HG02943 (cell line): ENCODE results near the gene AKAP8L.
A peak's percentile ranks its signal among the peaks of the same experiment; 100 is the strongest.

Experiments
- ATAC-seq: cut with Tn5 transposase; IDR thresholded peaks from one replicate; pipeline ENCODE4 v1.9.1; 2021; ENCODE audit warnings: mild to moderate bottlenecking, low read depth, moderate library complexity; ENCODE audit not compliant: unreplicated experiment

The AKAP8L gene

DNA sequence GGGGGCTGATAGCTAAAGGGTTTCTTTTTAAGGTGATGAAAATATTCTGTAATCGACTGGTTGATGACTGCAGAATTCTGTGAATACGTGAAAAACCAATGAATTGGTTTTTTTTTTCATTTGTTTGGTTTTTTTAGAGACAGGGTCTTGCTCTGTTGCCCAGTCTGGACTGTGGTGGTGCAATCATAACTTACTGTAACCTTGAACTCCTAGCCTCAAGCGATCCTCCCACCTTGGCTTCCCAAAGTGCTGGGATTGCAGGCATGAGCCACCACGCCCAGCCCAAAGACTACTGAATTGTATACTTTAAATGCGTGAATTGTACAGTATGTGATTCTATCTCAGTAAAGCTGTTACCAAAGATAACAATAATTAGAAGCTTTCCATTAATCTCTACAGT is 24.4 kb downstream of the AKAP8L start:
- ATAC-seq = no peak

DNA sequence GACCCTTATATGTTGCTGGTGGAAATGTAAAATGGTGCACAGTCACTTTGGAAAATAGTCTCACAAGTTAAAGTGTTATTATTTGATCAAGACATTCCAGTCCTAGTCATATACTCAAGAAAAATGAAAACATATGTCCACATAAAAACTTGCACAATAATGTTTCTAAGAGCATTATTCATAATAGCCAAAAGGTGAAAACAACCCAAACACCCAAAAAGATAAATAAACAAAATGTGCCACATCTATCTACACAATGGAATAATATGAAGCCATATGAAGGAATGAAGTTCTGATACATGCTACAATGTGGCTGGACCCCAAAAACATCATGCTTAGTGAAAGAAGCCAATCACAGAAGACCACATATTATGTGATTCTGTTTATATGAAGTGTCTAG is 24.8 kb downstream of the AKAP8L start:
- ATAC-seq = no peak

DNA sequence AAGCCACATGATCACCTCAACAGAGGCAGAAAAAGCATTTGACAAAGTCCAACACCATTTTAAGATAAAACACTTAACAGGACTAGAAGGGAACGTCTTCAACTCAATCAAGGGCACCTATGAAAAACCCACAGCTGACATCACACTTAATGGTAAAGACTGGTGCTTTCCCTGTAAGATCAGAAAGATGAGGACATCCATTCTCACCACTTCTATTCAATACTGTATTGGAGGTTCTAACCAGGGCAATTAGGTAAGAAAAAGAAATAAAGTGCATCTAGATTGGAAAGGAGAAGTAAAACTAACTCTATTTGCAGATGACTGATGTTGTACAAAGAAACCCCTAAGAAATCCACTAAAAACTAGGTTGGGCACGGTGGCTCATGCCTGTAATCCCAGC is 28.0 kb downstream of the AKAP8L start:
- ATAC-seq = no peak

DNA sequence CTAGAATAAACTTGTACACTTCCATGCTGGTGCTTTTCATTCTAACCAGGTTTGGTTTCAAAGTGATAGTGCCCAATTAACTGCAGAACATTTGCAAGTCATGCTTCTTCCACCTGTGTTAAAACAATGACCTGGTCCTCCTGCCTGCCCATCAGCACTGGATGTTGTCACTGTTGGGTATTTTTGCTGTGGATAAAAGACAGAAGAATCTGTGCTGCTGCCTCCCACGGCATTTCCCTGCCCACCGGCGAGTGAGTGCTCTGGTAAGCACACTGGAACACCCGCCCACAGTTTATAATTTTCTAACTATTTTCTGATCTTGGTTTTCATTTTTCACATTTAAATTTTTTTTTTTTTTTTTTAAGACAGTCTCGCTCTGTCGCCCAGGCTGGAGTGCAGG is 36.9 kb downstream of the AKAP8L start:
- ATAC-seq = no peak

DNA sequence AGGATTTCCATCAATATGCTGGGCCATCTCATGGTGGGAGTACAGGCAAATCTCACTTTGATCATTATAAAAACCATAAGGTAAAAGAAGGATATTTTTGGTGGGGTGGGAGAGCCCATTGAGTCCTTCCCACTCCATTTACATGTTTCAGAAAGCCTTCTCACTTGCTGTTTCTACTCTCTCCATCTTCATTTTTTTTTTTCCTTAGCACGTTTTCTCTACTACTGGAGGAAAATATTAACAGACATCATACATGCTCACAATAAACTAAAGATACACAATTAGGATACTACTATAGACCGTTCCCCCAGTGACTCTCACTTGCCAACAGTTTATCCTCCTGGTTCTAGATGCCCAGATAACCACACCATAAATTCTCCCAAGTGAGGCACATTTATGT is 37.4 kb downstream of the AKAP8L start:
- no peak for ATAC-seq

DNA sequence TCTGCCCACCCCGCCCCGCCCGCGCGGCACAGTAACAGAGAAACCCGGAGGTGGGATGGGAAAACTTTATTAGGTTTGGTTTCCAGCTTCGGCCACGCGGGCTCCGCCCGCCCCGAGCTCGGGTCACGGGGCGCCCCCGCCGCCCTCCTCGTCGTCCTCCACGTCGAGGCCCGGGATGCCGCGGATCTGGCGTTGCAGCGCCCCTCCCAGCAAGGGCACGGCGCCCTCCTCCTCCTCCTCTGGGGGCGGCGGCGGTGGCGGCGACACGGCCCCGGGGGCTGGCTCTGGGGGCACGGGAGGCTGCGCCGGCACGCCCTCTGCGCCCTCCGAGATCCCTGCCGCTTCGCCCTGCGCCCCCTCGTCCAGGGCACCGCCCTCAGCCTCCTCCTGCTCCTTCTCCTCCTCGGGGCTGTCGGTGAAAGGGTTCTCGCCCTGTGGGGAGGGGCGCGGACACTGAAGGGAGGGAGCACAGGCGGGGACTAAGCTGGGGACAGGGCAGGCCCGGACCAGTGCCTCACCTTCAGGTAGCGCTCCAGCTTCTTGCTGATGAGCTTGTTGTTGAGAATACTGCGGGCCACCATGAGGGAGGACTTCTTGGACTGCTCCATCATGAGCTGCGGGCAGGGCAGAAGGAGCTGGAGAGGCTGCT is 38.7 kb downstream of the AKAP8L start:
- ATAC-seq = peak; percentile 25

DNA sequence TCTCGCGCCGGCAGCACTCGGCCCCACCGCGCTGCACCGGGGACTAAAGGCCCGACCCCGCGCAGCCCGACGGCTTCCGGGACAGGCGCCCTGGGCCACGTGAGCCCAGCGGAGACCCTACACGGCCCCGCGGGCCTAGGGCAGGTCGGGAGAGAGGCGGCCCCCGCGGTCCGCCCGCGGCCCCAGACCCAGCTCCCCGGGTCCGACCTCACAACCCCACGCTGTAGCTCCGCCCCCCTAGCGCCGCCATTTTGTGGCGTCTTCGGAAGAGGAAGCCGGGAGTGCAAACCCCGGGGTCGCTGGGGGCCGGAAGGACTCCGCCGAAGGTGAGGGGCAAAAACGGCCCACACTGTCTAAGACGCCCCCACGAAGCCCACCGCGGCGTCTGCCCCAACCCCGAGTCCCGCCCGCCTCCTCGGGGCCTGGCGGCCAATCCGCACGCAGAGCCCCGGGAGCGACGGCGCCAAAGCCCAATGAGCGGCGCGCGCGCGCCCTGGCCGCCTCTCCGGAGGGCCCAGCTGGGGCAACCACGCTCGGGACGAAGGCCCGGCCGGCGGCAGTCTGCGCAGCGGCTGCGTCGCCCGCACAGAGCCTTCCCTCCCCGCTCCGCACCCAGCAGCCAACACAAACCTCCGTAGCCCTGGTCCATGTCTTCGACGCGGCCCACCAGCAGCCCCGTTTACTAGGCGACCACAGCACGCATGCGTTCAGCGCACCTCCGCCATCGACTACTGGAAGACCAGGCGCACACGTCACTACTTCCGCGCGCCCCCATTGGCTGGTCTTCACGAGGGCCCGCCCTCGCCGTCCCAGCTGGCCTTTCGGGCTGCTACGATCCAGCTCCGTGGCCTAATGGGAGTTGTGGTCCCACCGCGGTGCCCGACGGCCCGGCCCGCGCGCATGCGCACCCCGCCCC is 39.4 kb downstream of the AKAP8L start, which contains the start of gene AKAP8:
AKAP8 (minus strand) TSS at position 705 of the 916 bp plus-strand sequence; CDS start at position 649, 56 bp downstream.
- ATAC-seq = peak; percentile 82

DNA sequence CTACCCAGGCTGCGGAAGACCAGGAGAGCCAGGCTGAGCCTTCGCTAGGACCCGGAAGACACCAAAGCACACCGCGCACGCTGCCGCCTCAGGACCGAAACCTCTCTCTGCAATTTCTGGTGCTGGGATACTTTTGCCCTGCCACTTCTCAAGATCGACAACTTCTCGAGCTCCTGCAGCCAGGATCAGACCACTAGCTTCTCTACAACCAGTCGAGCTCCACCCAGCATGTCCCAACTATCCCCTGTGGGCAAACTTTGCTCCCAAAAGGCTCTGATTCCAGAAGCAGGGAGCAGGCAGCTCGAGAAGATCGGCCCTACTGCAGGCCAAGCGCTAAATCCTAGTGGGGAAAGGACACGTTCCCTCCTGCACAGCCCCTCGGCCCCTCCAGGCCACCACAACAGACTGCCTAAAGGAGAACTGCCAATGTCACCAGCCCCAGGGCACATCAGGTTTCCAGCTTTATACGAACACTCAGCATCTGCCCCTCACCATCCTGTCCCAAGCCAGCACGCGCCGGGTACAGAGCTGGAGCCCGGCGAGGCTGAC is 40.2 kb downstream of the AKAP8L start:
- ATAC-seq = no peak

DNA sequence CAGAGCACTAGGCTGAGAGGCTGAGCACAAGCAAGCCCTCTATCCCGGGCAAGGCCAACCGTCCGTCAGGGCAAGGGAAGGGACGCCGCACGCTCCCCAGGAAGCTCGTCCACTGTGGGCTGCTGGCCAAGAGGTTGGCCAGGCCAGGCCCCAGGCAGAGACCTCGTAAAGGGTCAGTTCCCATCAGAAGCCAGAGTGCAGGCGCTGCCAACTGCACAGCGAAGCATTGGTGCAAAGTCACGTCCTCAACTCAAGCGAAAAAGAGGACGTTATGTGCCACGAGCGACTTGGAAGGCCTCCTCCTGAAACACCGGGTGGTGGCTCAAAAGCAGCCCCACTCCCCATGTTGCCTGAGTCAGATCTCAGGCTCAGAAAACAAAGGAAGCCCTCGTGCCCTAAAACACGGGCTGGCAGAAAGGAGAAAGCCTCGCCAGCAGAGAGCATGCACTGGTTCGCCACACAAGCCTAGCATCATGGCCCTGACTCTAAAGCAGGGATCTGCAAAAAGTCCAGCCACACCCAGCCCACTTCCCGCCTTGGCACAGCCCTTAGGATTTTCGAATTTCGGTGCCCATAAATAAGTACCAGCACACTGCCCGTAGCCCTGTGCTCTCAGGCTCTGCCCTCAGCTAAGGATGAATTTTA is 43.9 kb downstream of the AKAP8L start:
- ATAC-seq = no peak

DNA sequence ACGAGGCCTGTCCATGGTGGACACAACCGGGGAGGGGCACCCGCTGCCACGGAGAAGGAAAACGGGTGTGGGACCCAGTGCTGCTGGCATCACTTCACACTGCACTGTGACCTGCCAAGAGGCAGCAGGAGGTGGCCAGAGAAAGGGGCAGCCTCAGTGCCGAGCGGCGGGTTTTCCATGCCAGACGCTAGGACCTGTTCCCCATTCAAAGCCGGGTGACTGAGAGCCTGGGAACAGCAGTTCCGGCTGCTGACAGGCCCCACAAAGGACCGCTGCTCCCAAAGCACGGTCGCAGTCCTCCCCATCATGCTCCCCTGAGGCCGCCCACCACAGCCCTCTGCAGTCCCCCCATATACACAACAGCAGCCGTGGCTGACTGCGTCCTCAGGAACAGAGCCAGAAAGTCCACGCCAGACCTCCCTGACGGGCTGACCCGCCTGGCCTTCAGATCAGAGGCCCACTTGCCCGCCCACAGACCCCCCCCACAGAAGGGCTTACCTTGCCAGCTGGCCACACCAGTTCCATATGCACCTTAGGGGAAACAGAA is 44.6 kb downstream of the AKAP8L start:
- ATAC-seq = no peak

DNA sequence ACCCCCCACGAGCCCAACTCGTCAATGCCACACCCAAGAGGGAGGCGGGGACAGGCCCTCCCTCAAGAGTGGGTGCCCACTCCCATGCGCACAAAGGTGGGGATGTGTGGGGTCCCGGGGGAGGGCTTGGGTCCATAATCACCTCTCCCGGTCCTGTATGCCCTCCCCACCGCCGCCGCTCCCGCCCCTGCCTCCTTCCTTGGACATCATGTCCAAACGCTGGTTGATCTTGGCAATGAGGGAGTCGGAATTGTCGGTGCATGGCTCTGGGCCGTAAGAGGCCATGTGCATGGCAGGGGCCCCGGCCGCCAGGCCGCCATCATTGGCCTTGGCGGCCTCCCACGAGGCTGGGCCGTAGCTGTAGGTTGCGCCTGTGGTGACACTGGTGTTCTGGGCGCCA is 45.1 kb downstream of the AKAP8L start:
- ATAC-seq = no peak

DNA sequence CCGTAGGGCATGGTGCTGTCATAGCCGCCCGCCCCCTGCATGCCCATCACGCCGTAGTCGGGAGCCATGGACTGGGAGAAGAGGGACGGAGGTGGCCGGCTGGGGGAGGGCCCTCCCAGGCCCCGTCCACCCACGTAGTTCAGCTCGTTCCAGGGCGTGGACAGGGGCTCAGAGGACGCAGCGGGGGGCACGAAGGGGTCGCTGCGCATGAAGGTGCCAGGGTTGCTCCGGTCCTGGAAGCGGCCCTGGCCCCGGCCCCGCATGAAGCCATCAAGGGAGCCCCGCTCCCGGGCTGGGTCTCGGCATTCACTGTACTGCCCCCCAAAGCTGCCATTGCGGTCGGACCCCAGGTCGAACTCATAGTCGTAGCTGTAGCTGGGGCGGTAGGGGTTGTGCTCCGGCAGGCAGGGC is 45.9 kb downstream of the AKAP8L start:
- no peak for ATAC-seq

DNA sequence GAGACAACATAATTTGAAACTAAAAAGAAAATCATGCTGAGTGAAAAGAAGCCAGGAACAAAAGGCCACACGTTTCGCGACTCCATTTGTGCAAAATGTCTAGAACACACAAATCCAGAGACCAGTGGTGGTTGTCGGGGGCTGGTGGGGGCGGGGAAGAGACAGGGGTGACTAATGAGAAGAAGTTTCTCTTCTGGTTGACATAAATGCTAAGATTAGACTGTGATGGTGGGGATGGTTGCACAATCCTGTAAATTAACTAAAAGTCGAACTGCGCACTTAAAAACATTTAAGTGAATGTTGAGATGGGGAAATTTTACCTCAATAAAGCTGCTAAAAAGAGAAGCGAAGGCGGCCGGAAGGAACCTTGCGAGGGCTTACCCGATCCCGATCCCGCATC is 46.3 kb downstream of the AKAP8L start:
- no peak for ATAC-seq

DNA sequence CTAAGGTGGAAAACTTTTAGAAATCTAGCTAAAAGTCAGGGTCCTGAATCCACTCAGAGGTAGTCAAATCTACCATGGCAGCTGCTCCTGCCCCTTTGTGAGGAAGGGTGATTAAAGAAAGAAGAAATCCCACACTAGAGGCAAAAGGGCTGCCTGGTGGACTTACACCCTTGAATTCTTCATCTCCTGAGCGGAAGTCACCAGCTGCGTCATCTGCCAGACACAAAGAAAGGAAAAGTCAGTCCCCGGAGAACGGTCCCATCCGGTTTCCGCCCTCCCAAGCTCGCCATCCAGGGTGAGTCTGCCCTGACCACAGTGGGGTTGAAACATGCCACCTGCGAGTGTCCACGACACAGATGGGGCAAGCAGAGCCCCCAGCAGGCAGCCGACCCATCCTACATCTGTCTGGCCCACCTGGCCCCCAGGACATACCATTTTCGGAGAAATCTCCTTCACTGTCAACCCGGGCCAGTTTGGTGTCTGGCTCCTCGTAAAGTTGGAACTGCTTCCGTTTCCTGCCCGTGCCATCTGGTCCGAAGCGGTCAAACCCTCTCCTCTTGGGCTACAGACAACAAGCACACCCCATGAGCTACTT is 46.9 kb downstream of the AKAP8L start:
- ATAC-seq = no peak

DNA sequence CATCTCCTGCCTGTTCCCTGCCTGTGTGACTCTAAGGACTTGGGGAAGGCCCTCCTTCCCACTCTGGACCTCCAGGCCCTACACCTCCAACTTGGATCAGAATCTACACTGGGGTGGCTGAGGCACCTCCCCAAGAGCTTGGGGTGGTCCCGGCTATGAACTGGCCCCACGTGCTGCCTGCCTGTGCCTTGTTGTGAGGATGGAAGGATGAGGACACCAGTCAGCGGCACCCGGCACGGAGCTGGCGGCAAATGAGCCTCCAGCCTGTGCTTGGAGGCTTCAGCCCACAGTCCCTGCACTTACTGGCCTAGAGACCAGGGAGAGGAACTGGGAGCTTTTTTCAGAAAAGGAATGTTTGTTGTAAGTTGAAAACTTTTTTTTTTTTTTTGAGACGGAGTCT is 47.7 kb downstream of the AKAP8L start:
- no peak for ATAC-seq

DNA sequence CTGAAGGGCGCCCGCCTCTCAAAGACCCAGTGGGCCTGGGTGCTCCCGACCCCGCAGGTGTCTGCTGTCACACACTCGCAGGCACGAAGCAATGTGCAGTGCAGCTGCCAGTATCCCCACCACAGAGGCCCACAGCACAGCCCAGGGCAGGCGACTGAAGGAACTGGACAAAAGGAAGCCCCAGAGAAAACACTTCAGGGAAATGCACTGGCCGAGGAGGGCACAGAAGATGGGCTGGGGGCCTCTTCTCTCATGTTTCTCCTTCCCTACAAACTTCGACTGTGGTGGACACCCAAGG is 49.2 kb downstream of the AKAP8L start:
- no peak for ATAC-seq

DNA sequence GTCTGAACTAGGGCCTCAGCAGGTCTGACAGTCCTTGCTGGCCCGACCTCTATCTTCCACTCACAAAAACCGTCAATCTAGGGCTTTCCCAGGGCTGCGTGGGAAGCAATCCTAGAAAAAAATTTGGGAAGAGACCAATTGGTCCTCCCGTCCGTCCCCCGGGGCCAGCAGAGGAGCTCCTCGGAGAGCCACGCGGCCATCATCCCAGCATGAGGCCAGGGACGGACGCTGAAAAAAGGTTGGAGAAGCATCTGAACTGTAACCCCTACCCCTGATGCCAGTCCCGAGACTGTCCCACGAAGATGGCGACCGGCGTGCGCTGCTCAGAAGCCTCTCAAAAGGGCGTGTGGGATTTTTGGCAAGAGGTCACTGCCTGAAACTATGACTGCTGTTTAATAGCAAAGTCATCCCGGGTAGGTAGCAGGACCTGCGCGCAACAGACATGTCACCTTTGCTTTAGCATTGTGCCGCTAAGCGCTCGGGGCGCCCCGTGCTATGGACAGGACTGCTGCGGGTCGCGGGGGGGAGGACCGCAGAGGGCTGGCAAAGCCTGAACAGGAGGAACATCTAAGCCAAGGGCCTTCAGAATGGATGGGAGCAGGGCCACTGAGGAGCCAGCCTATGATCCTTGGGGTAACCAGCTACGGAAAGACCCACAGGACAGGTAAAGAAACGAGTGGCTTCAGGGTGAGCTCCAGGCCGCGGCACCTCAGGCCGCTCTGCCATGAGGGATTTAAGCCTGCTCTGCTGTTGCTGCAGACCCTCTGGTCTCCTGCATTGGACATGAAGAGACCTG is 49.8 kb downstream of the AKAP8L start:
- ATAC-seq = no peak

DNA sequence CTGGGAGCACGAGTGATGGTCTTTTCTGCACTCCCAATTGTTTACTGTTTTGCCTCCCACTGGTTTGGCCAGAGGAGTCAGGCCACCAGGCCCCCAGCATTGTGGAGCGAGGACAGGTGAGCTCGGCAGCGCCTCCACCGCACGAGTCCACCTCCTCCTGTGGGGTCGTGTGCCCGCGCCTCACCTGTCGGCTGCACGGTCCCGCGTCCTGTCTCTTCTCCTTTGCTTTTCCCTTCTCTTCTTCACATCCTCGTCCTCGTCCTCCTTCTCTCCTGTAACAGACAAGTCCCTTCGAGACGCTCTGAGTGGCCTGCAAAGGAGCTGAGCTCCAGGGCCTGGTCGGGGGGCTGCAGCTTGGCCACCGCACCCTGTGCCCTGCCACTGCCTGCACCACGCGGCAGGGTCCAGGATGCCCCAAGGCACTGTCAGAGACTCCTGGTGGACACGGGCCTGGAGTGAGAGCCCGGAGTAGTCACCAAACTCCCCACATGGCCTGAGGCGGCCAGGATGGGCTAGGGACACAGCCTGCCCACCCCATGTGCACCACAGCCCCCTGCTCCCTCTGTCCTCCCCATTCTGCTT is 50.6 kb downstream of the AKAP8L start:
- ATAC-seq = no peak

DNA sequence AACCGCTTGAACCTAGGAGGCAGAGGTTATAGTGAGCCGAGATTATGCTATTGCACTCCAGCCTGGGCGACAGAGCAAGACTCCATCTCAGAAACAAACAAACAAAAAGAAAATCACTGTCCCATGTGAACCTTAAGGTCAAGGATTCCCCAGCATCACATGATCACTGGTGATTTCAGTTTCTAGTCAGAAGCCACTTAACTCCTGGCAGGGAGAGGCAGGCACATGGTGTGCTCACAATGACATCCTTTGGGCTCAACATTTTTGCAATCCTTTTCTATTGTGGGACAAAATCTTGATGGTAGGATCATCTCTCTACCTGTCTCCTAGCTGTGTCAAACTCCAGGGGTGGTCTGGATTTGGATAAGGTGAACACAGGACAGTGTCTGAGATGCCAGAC is 51.3 kb downstream of the AKAP8L start:
- ATAC-seq = no peak
